GM12864 (cell line): Measurements from ENCODE around the gene ZNF561.

ENCODE experiments used
- DNase-seq: peaks from one replicate; pipeline ENCODE4 v3.0.0-alpha.2; 2011; ENCODE audit warnings: low read depth
- H3K4me3 ChIP-seq: 2 replicates; pipeline ENCODE4 v1.5.1; 2011; ENCODE audit warnings: mild to moderate bottlenecking, low read depth, low read length, control low read depth
- CTCF ChIP-seq: IDR thresholded peaks from 2 replicates; pipeline ENCODE4 v1.5.1; 2011; ENCODE audit warnings: low read depth, mild to moderate bottlenecking, moderate library complexity, low read length, control low read depth, inconsistent platforms; ENCODE audit errors: missing control alignments

ZNF561 gene

DNA sequence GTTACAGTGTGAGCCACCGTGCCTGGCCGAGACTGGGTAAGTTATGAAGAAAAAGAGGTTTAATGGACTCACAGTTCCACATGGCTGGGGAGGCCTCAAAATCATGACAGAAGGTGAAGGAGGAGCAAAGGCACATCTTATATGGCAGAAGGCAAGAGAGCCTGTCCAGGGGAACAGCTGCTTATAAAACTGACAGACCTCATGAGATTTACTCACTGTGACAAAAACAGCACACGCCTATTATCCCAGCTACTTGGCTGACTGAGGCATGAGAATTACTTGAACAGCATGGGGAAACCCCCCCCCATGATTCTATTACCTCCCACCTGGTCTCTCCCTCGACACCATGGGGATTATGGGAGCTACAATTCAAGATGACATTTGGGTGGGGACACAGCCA, 23.4 kb upstream of the ZNF561 start:
- DNase-seq, result no peak
- no peak overlapping the region for H3K4me3 ChIP-seq
- no peak for TF ChIP-seq CTCF

DNA sequence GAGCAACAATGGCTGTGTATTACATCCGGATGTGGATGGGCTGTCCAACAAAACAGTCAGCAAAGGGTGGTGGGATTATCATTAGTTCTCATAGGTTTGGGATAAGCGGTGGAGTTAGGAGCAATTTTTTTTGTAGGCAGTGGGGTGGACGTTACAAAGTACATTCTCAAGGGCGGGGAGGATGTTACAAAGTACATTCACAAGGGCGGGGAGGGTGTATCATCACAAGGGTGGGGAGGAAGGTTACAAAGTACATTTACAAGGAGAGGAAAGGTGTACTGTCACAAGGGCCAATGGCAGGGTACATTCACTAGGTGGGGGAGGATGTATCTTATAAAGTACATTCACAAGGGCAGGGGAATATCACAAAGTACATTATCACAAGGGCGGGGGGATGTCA, 20.8 kb upstream of the ZNF561 start:
- TF ChIP-seq CTCF, result no peak
- DNase-seq, result no peak
- H3K4me3 ChIP-seq, result no peak overlapping the region

- H3K4me3 ChIP-seq, result no peak overlapping the region
- TF ChIP-seq CTCF, result no peak
- no peak for DNase-seq
These were observed 19.9 kb upstream of the ZNF561 start for GRCh38 chr19:9640956-9641355.

DNA sequence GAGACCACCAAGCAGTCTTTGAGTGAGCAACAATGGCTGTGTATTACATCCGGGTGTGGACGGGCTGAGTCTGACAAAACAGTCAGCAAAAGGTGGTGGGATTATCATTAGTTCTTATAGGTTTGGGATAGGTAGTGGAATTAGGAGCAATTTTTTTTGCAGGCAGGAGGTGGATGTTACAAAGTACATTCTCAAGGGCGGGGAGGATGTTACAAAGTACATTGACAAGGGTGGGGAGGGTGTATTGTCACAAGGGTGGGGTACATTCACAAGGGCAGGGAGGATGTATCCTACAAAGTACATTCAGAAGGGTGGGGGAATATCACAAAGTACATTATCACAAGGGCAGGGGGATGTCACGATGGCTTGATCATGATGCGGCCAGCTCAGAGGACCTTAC, 15.0 kb upstream of the ZNF561 start:
- no peak for DNase-seq
- TF ChIP-seq CTCF, result no peak
- H3K4me3 ChIP-seq, result no peak overlapping the region

DNA sequence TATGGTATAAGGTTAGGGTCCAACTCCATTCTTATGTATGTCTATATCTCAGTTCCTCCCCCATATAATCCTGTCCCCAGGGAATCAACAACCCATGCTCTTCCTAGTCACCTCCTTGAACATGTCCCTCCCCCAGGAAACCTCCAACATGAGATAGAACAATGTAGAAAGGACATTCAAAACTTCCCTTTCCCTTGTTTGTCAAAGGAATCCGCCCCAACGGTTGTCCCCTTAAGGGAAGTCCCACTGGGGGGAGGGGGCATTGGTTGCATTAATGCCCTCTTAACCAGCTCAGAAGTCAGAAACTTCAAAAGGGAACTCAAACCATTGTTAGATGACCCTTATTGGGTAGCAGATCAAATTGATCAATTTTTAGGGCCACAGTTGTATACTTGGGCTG, 6.8 kb upstream of the ZNF561 start:
- no peak for DNase-seq
- TF ChIP-seq CTCF, result no peak
- no peak overlapping the region for H3K4me3 ChIP-seq

- no peak for DNase-seq
- TF ChIP-seq CTCF, result no peak
- no peak overlapping the region for H3K4me3 ChIP-seq
These were observed 1.5 kb upstream of the ZNF561 start for GRCh38 chr19:9622531-9622930.

- peak overlapping the region; percentile 78 for H3K4me3 ChIP-seq
- TF ChIP-seq CTCF, result no peak
- no peak for DNase-seq
These were observed 233 bp downstream of the ZNF561 start for GRCh38 chr19:9620842-9621155.
